ENCODE data around the gene CEP44.
"Not testable (repeated sequence)": the region's sequence is repeated elsewhere in the genome, so short reads cannot be mapped to it uniquely, and the experiment has no call there.

The CEP44 gene, protein sequence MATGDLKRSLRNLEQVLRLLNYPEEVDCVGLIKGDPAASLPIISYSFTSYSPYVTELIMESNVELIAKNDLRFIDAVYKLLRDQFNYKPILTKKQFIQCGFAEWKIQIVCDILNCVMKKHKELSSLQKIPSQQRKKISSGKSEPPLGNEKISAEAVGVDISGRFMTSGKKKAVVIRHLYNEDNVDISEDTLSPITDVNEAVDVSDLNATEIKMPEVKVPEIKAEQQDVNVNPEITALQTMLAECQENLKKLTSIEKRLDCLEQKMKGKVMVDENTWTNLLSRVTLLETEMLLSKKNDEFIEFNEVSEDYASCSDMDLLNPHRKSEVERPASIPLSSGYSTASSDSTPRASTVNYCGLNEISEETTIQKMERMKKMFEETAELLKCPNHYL
- total RNA-seq = 18.6 to 41.5 reads per million in 2 donors

DNA sequence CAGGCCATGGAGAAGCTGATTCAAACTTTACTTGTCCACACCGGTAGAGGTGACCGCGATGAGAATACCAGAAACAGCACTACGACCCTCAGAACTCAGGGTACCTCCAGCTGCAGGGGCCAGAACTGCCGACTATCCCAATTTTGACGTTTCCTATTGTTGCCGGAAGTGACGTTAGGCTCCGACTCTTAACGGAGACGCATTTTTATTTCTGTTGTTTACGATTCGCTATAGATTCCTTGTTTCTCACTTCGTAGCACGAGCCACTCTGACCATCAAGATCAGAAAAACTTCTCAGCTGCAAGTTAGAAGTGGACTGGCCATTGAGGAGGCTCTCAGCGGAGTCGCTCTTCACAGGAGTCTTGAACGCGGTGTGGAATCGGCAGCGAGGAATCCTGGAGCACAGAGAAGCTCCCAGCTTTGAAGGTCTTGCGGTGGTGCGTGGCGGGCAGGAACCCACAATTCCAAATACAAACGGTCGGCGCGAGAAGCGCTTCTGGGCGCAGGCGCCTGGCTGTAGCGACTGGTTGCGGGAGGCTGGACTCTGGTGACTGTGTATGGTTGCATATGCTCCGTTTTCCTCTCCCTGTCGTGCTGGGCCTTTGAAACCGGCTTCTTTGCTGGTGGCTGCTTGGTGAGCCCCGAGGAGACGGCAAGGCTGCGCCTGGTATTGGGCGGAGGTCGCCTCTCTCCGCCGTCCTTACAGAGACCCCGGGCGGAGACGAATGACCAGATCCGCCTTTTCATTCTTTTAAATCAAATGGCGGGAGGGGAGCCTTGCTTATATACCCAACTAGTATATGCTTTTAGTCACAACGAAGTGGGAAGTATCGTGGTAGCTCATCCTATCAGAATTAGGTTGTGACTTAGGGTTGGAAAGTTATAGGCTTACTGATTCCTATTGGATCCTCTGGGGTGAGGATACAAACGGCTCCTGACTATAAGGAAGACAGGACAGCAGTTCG lies at the start of gene CEP44, which contains the start of gene FBXO8:
CEP44 (plus strand) TSS at position 405 of the 965 bp plus-strand sequence. CDS start 15,211 bp downstream, outside the sequence.
FBXO8 (minus strand) TSS at position 161 of the 965 bp plus-strand sequence. CDS start 20,575 bp downstream, outside the sequence.
- DNase-seq = peak; percentile 58

DNA sequence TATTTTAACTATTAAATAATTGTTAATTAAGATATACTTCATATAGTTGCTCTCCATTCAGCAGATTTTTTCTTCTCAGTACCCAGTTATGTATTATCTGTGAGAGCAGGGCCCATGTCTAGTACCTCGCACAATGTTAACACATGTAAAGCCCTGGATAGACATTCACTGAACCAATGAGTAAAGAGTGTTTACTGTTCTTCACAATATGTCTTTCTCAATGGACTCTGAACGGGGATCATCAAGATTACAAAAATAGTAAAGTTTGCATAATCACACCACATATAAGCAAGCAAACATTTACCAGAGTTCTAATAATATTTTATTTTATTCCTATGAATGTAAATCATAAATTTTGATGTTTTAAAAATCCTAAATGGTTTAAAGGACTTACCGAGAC lies 47.4 kb upstream of the CEP44 start:
- DNase-seq = no peak

DNA sequence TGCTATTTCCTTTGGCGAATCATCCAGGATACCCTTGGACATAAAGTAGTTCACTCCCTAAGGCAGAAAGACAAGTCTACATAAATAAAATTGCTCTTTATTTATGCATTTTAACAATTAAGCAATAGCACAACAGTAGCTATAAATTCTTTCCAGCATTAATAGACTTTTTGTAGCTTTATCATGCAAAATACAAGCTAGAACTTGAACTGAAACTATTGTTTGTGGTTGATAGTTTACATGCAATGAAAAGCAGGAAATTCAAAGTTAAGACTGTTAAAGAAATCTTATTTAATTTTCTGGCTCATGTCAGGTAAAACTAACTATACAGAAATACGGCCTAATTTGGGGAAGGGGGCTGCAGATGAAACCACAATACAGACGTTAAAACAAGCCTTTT lies 42.5 kb upstream of the CEP44 start:
- DNase-seq = no peak

DNA sequence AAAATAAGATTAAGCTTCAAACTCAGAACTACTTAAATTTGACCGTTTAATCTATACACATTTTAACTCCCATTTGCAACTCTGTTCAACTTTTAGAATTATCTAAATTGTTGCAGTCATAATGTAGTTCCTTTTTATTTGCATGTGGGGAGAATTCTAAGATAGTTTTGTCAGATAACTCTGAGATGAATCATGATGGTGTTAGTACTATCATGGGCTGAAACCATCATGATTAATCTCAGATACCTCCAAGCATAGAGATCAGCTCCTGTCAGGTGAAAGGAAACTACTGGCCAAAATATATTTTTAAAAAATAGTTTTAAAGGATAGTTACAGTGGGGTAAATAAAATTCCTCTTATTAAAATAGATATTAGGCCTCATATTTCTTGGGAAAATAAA lies 39.3 kb upstream of the CEP44 start:
- DNase-seq = no peak

DNA sequence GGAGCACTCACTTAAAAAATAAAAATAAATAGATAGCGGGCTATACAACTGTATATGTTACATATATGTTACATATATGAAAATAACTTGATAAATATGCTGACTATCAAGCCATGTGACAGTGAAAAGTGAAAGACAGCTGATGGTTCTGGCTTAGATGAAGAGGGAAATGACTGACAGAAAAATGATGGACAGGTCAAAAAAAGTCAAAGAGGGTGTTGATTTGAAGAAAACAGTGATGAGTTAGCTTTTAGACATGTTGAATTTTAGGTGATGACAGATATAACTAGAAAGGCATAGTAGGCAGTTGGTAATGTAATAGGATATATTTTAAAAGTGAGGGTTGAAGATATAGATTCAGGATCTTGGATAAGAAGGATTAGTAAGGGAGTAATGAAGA lies 38.0 kb upstream of the CEP44 start:
- DNase-seq = no peak

DNA sequence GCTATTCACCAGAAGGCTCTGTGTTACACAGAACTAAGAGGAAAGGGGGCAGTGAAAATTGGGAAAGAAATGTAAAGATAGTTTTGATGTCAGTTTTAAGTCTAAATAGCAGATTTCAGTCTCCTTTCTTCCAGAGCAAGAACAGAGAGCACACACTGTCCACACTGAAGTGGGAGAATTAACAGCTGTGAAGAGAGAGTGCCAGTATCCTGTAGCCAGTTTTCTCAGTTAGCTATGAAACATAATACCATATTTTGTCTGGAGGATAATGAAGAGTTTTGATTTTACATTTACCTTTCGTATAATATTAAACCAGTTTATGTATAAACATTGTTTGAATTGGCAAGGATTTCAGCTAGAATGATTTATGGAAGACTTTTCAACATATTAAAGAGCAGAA lies 35.3 kb upstream of the CEP44 start:
- DNase-seq = no peak

DNA sequence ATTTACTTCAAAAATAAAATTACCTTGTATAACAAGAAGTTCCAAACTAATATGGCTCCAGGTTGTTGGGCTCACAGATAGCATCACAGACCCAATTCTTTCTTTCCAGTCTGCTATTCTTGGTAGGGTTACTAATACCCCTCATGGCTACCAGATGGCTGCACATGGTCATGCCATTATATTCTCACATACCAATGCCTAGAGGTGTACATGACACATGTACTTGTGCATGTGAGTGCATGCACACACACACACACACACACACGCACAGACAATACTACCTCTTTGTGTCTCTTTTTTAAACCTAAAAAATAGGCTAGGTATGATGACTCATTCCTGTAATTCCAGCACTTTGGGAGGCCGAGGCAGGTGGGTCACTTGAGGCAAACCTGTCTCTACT lies 31.3 kb upstream of the CEP44 start:
- DNase-seq = no peak

DNA sequence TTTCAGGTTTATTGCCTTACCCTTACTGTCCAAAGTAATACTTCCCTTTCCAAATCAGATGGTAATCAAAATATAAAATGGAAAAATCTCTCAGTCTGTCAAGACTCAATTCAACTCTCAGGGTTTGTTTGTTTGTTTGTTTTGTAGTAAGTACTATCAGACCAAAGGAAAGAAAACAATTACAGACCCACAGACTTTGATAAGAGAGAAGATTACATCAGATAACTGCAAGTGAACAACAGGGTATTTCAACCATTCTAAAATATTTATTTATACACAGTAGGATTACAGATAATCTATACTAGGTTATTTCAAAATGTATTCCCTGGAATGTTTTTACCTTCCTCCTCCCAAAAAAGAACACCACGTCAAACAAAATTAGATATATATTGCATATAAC lies 29.1 kb upstream of the CEP44 start:
- no peak for DNase-seq

DNA sequence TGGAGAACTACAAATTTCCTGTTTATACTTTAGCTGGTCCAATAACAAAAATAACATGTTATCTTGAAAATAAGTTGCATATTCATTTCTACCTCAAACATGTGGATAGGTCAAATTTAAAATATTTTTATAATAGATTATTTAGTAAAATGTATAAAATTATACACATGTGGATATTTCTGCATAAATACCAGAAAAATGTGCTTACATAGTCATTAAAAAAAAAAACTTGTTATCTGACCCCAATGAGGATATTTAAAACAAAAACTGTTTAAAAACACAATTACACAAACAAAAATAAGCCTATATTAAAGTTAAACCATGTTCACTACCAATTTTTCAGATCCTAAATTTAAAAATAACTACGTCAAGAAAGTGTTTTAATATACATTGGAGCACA lies 28.3 kb upstream of the CEP44 start:
- DNase-seq = no peak

DNA sequence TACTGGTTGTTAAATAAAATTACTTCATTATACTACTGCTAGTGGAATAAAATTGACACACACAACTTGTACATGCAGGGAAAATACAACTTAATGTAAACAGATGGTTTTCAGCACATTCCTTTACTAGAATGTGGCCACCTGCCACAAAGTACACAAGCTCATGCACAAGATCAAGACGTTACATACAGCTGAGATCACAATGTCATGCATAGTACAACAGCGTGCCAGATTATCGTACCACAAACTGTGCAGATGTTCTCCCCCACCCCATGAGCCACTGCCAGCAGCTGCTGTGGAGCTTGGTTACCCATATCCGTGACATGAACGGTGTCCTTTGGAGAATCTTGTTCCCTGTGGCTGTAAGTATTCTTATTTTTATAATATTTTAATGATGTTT lies 27.9 kb upstream of the CEP44 start:
- DNase-seq = no peak

DNA sequence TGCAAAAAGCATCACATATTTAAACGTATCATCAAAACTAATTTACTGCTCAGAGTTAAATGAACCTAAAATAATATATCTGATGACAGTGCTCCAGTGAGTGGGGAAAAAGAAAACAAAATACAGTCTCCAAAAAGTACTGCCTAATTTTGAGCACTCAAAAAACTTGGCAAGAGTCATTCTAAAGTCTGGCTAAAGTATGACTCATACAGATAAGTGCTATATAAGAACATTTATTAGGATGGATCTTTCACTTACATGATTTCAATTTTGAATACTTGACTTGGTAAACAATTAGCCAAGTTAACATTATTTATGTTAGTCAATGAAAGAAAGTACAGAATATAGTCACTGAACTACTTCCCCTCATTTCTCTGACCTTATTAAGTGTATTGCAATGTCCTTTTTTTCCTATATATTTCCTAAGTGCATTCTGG lies 27.4 kb upstream of the CEP44 start:
- no peak for DNase-seq

DNA sequence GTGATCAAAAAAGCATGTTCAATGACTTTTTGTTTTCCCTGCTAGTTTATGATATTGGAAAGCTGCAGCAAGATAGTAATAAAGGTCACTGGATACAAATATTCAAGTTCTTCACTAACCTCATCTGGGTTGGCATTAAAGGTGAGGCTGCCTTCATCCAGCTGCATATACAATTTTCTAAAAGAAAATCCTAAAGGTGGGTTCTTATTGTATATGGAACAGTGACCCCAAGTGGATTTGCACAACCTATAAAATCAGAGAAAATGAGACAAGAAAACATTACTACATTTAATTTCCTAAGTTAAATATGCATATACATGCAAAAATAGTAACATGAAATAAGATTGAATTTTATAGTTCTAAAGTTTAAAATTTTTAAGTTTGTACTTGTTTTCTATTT lies 24.1 kb upstream of the CEP44 start:
- DNase-seq = no peak

DNA sequence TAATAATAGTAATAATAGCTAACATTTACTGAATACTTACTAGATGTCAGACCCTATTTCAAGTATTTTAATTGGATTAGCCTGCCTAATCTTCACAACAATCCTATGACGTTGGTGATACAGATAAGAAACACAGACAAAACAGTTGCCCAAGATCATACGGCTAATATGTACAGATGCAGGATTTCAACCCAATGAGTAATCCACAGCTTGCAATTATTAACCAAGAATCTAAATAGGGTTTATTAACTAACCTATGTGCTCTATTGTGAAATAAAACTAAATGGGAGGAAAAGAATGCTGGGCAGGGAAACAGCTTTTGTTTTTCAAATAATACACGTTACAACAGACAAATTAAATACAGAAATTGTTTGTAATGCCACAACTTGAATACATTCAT lies 23.6 kb upstream of the CEP44 start:
- no peak for DNase-seq

DNA sequence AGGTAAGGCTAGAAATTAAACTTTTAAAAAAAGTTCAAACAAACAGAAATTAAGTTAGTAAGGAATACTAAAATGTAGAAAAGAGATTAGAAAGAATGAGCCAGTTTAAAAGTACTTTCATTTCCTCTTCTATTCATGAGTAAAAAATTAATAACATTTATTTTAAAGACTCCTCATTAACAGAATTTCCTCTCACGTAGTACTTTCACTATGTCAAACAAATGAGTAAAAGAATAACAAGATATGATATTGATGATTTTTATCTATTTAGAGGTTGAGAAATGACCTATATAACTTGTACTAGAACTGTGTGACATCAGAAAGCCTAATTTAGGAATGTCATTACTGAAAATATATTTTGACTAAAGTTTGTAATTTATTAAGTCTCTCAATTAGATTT lies 22.3 kb upstream of the CEP44 start:
- DNase-seq = not testable (repeated sequence)

DNA sequence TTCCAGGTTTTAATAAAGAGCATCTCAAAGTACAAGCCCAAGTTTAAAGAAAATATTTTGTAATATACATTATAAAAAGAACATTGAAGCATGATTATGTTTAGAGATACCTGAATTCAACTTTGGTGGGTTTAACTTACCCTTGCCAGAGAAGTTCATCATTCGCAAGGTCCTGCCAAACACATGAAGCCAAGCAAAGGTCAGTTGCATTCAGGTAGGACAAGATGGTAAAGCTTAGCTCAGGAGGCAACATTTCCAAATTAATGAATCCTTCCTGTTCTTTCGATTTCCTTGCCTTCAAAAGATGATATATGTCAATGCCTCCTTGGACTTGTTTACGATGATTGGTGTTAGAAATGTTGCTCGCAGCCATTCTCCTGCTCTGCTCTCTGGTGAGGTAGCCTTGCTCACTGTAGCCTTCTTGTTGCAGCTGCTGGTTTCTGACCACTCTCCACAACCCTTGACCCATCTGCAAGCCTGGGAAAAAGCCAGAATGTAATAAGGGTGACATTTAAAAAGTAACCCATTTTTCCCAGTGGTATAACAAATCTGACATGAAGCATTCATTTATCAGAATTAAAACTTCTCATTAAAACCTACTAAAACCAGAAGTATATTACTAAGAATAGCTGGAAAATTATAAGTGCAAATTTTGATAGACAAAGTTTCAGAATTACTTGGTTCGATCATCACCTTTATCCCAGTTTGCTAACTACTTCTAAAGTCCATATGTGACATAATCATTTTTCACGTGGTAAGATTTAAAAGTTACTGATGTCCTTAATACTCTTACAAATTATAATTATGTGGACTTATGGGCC lies 20.9 kb upstream of the CEP44 start:
- DNase-seq = no peak

DNA sequence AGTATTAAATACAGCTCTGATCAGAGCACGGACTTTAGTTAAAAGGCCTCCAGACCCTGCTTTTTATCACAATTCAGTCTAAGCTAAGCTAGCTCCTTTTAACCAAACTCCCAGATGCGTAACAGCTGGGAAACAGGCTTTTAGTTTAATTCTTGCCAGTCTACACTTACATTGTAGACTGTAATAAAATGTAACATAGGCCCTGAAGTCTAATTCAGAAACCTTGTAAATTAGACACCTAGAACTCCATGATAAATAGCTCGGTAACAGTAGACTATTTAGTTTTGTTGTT lies 20.3 kb upstream of the CEP44 start:
- DNase-seq = no peak

DNA sequence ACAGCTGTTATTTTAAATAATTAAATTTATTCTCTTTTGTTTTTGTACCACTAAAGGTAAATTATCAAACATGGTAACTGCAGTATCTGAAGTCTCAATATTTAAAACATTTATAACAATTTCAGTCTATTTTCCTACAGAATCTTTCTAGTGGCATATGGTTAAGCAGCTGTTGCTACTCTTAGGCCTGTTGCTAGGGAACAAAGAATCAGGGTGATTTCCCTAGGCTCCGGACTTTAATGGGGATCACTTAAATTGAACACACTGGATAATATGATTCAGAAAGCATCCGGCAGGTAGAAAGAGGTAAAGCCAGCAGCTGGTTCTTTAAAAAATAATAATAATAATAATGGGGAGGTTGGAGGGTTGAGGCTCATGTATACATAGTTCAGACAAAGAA lies 17.8 kb upstream of the CEP44 start:
- DNase-seq = no peak

DNA sequence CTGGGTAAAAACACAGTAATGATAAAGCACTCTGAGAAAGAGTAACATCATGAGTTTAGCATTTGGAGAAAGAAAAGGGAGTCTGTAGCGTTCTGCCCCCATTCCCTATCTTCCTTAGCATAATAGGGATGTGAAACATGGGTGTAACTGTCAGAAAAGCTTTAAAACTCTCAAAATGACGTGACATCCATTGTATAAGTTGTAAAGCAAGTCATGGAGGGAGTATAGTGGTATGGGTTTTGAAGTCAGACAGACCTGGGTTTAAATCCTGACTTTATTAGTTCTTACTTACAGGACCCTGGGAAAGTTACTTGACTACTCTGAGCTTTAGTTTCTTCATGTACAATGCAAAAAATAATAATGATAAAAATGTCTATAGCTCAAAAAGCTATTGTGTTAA lies 17.3 kb upstream of the CEP44 start:
- no peak for DNase-seq

DNA sequence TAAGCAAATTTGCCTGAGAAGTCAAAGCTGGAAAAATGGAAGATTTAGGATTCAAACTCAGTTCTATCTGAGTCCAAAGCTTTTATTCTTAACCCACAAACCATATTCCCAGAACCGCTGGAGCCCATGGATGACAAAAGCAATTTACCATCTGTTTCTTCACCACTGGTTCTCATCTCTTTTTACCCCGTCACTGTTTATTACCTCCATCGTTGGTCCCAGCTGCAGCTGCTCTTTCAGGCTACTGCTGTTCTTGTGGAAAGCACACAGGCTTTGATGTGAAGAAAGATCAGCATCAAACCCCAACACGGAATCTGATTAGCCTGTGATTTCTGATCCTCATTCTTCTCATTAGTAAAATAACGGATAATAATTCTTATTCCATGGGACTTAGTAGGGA lies 9.8 kb upstream of the CEP44 start:
- no peak for DNase-seq

DNA sequence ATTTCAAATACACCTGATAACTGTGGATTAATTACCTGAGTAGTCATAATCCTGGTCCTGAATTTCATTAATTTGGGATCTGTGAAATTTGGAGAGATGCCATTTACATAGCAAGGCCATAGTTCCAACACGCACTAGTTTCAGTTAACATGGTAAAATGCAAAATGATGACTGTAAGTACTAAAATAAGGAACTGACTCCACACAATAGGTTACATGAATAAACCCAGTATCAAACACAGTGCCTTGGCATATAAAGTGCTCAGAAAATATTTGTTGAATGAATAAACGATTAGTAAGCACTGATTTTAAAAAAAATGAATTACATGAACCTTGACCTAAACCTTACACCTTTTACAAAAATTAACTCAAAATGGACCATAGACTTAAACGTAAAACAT lies 9.3 kb upstream of the CEP44 start:
- no peak for DNase-seq

DNA sequence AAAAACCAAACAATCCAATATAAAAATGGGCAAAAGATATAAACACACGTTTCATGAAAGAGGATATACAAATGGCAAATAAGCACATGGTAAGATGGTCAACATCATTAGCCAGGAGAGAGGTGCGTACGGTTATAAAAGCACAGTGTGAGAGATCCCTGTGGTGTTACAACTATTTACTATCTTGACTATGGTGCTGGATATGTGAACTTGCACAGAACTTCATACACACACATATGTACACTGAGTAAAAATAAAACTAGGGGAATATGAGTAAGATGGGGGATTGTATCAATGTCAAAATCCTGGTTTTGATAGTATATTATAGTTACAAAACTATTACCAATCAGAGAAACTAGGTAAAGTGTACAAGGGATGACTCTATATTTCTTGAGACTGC lies 8.6 kb upstream of the CEP44 start:
- DNase-seq = no peak

DNA sequence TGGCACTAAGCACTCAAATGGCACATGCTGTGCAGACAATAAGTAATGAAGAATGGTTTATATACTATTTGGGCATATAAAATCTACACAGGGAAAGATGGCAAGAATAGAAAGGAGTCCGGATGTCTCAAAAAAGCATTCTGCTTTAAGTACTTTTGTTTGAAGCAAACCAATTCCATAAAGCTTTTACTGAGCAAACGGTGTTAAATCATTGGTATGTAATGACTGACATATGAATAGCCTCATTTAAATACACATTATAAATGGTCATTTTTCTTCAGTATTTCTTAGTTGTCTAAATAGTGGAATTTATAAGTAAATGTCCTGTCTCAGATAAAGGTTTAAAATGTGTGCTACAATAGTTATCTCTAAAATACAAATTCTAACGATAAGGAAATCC lies 6.3 kb upstream of the CEP44 start:
- no peak for DNase-seq

DNA sequence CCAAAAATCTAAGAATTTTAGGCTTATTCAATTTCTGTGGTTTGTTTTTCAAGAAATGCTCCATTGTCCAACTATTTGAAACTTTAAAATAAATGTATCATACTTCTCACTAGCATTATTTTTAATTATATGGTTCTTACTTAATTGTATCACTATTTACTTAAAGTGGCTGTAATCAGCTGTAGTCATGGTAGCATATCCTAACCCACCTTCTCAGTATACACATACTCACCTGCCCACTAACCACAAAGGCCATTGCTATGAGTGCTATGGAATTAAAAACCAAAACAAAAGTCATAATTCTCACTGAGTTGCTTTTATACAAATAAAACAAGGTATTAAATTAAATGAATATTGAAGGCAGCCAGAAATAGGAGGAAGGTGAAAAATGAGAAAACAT lies 5.2 kb upstream of the CEP44 start:
- DNase-seq = no peak
